ENCODE data around the gene MRPL11. TPM values are rescaled to one million over a fixed set of nuclear protein-coding genes. Genes with fewer than 3 reads are reported as not detected.
A peak's percentile ranks its signal among the peaks of the same experiment; 100 is the strongest.

Gene MRPL11
- total and polyA plus RNA-seq, 2 of the 13 experiments (the other 11 are each of a cell fraction or from before 2014, with no cell fraction given) = 72.9 to 176 TPM

DNA sequence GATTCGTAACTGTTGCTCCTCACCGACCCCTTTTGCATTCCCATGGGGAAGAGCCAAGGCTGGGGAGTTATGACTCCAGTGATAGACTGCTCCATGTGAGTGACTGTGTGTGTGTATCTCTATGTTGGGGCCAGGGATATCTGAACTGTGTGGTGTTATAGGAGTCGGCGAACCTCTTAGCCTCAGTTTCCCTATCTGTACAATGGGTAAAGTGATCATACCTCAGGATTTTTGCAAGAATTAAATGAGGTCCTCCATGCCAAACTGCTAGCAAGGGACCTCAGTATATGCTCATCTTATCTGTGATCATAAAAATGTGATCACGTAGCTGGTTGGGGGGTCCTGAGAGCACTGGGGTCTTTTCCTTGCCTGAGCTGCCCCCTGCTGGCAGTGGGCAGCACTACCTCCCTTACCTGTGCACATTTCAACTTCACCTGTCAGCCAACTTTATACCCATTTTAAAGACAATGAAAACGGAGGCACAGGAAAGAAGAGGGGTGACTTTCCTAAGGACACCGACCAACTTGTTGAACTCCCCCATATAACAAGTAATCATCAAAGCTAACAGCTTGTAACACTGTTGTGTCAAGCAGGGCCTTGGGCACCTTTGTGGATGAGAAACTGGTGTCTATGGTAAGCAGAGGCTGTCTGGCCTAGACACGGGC lies 40.2 kb upstream of the MRPL11 start (continued):
- TF ChIP-seq KLF16 (CRISPR knock-in tag; IDR thresholded peaks at IDR 0.05) (0 out of 4 replicates have a peak, but pooled peaks of 1 of the 2 experiments have one; percentile 31), ZNF556 (CRISPR knock-in tag; IDR thresholded peaks at IDR 0.05; ENCODE audit: borderline replicate concordance) (no peak), ISX (CRISPR knock-in tag; conservative IDR thresholded peaks at IDR 0.05) (0 out of 2 replicates have a peak, but pooled peaks have one; percentile 34), POGZ (CRISPR knock-in tag; IDR thresholded peaks at IDR 0.05) (0 out of 2 replicates have a peak, but pooled peaks have one; percentile 18), ZMYM3 (CRISPR knock-in tag; IDR thresholded peaks at IDR 0.05) (peak; percentile 92), TAF15 (IDR thresholded peaks at IDR 0.05; ENCODE audit: low read depth, low read length, poor library complexity, severe bottlenecking) (no peak), ERF (CRISPR knock-in tag; IDR thresholded peaks at IDR 0.05) (no peak), ADNP (CRISPR knock-in tag; IDR thresholded peaks at IDR 0.05) (peak; percentile 47; the same call in 1 of the 2 replicates)
- TF ChIP-seq, protein P1, sequence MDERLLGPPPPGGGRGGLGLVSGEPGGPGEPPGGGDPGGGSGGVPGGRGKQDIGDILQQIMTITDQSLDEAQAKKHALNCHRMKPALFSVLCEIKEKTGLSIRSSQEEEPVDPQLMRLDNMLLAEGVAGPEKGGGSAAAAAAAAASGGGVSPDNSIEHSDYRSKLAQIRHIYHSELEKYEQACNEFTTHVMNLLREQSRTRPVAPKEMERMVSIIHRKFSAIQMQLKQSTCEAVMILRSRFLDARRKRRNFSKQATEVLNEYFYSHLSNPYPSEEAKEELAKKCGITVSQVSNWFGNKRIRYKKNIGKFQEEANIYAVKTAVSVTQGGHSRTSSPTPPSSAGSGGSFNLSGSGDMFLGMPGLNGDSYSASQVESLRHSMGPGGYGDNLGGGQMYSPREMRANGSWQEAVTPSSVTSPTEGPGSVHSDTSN (CRISPR knock-in tag; IDR thresholded peaks at IDR 0.05) = peak; percentile 59
- TF ChIP-seq, protein P2, sequence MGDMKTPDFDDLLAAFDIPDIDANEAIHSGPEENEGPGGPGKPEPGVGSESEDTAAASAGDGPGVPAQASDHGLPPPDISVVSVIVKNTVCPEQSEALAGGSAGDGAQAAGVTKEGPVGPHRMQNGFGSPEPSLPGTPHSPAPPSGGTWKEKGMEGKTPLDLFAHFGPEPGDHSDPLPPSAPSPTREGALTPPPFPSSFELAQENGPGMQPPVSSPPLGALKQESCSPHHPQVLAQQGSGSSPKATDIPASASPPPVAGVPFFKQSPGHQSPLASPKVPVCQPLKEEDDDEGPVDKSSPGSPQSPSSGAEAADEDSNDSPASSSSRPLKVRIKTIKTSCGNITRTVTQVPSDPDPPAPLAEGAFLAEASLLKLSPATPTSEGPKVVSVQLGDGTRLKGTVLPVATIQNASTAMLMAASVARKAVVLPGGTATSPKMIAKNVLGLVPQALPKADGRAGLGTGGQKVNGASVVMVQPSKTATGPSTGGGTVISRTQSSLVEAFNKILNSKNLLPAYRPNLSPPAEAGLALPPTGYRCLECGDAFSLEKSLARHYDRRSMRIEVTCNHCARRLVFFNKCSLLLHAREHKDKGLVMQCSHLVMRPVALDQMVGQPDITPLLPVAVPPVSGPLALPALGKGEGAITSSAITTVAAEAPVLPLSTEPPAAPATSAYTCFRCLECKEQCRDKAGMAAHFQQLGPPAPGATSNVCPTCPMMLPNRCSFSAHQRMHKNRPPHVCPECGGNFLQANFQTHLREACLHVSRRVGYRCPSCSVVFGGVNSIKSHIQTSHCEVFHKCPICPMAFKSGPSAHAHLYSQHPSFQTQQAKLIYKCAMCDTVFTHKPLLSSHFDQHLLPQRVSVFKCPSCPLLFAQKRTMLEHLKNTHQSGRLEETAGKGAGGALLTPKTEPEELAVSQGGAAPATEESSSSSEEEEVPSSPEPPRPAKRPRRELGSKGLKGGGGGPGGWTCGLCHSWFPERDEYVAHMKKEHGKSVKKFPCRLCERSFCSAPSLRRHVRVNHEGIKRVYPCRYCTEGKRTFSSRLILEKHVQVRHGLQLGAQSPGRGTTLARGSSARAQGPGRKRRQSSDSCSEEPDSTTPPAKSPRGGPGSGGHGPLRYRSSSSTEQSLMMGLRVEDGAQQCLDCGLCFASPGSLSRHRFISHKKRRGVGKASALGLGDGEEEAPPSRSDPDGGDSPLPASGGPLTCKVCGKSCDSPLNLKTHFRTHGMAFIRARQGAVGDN (CRISPR knock-in tag; IDR thresholded peaks at IDR 0.05) = no peak
- TF ChIP-seq, protein P3, sequence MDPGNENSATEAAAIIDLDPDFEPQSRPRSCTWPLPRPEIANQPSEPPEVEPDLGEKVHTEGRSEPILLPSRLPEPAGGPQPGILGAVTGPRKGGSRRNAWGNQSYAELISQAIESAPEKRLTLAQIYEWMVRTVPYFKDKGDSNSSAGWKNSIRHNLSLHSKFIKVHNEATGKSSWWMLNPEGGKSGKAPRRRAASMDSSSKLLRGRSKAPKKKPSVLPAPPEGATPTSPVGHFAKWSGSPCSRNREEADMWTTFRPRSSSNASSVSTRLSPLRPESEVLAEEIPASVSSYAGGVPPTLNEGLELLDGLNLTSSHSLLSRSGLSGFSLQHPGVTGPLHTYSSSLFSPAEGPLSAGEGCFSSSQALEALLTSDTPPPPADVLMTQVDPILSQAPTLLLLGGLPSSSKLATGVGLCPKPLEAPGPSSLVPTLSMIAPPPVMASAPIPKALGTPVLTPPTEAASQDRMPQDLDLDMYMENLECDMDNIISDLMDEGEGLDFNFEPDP (CRISPR knock-in tag; conservative IDR thresholded peaks at IDR 0.05) = 0 out of 2 replicates have a peak, but pooled peaks have one; percentile 59
- TF ChIP-seq, protein P4, sequence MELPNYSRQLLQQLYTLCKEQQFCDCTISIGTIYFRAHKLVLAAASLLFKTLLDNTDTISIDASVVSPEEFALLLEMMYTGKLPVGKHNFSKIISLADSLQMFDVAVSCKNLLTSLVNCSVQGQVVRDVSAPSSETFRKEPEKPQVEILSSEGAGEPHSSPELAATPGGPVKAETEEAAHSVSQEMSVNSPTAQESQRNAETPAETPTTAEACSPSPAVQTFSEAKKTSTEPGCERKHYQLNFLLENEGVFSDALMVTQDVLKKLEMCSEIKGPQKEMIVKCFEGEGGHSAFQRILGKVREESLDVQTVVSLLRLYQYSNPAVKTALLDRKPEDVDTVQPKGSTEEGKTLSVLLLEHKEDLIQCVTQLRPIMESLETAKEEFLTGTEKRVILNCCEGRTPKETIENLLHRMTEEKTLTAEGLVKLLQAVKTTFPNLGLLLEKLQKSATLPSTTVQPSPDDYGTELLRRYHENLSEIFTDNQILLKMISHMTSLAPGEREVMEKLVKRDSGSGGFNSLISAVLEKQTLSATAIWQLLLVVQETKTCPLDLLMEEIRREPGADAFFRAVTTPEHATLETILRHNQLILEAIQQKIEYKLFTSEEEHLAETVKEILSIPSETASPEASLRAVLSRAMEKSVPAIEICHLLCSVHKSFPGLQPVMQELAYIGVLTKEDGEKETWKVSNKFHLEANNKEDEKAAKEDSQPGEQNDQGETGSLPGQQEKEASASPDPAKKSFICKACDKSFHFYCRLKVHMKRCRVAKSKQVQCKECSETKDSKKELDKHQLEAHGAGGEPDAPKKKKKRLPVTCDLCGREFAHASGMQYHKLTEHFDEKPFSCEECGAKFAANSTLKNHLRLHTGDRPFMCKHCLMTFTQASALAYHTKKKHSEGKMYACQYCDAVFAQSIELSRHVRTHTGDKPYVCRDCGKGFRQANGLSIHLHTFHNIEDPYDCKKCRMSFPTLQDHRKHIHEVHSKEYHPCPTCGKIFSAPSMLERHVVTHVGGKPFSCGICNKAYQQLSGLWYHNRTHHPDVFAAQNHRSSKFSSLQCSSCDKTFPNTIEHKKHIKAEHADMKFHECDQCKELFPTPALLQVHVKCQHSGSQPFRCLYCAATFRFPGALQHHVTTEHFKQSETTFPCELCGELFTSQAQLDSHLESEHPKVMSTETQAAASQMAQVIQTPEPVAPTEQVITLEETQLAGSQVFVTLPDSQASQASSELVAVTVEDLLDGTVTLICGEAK (IDR thresholded peaks at IDR 0.05) = no peak
- TF ChIP-seq, protein P4 (CRISPR knock-in tag; IDR thresholded peaks at IDR 0.05) = no peak

All from HepG2 (cell line).